Stimulated activated CD4-positive, alpha-beta T cell treated with anti-CD3 and anti-CD28 coated beads, Interleukin-4, amount 100 ng/mL, for 24 hours (primary cell): ENCODE measurements around the gene FAM219A.

Source experiments
- DNase-seq: peaks from one replicate; pipeline ENCODE4 v3.0.0-alpha.2; 2020

The FAM219A gene, protein sequence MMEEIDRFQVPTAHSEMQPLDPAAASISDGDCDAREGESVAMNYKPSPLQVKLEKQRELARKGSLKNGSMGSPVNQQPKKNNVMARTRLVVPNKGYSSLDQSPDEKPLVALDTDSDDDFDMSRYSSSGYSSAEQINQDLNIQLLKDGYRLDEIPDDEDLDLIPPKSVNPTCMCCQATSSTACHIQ

DNA sequence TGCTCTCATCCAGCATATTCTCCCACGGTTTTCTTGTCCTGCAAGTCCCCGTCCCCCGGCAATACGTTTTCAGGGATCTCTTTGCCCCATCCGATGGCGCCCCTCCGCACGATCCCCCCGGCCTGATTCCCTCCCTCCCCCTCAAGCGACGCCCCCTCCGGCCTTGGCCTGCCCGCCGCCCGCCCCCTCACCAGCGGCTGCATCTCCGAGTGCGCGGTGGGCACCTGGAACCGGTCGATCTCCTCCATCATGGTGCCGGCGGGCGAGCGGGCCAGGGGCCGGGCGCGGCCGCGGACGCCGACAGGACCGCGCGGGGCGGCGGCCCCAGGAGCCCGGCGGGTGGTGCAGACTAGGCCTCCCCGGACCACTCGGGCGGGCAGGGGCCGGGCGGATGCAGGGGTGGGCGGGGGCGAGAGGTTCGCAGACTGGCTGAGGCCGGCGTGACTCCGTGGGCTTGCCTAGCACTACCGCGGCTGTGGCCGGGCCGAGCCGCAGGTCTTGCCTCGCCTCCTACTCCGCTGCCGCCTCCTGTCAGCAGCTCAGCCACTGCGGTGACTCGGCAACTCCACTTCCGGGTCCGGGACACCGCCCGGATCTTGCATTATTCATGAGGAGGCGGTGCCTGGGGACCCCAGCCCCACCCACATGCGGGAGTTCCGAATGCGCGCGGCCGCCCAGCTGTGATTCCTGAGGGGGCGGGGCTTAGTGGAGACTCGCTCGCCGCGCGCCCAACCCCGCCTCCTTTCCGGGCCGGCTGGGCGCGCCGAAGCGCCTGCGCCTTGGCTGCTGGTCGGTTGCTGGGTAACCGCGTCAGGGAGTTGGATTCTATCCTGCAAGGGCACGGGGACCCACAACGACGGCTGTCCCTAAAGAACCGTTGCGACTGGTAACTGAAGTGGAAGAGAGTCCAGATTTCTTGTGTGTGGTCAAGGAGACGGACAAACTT is at the start of gene FAM219A, which contains the start of gene DNAI1:
FAM219A (minus strand) TSS at position 558 of the 946 bp plus-strand sequence; CDS start at position 251, 307 bp downstream.
DNAI1 (plus strand) TSS at position 793 of the 946 bp plus-strand sequence. CDS start 201 bp downstream, outside the sequence.
- peak; percentile 99 for DNase-seq

DNA sequence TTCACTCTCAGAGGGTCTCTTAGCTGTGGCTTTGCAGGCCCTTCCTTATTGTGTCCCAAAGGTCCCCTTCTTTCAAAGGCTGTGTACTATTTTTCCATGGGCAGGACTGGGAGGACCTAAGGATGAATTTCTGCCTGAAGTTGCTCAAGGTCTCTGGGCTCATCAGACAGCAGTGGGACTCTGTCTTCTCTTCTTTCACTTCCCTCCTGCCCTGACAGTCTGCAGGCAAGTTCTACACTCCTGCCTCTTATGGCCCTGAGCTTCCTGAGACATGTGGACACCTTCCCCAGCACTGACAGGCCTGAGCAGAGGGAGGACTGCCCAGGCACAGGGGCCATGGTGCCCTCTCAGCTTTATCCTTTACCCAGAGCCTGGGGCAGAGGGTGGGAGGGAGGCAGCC is 49.6 kb upstream of the FAM219A start:
- no peak for DNase-seq

DNA sequence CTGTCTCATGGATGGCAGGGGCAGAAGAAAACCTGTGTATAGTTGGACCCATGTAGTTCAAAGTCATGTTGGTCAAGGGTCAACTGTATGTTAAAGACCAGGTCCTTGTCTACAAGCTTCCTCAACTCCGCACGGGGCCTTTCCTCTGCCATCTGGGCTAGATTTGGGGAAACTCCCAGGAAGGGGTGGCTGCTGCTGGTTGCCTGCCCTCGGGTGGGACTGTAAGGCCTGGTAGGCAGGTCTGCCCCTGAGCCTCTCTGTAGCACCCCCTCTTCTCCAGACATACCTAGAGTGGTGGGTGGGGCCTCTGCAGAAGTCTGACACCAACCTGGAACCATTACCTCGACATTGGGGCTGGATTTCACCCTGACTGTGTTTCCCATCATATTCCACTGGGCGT is 49.2 kb upstream of the FAM219A start:
- no peak for DNase-seq

DNA sequence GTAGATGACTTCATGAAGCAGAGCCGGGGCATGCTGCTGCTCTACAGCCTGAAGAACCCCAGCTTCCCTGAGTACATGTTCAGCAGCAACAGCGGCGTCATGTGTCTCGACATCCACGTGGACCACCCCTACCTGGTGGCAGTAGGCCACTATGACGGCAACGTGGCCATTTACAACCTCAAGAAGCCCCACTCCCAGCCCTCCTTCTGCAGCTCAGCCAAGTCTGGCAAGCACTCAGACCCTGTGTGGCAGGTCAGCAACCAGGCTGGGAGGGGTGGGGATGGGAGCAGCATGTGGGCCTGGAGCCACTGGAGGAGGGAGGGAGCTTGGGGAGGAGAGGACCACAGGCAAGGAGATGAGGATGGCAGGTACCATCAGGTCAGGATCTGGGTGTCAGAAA is 48.3 kb upstream of the FAM219A start:
- DNase-seq = no peak

DNA sequence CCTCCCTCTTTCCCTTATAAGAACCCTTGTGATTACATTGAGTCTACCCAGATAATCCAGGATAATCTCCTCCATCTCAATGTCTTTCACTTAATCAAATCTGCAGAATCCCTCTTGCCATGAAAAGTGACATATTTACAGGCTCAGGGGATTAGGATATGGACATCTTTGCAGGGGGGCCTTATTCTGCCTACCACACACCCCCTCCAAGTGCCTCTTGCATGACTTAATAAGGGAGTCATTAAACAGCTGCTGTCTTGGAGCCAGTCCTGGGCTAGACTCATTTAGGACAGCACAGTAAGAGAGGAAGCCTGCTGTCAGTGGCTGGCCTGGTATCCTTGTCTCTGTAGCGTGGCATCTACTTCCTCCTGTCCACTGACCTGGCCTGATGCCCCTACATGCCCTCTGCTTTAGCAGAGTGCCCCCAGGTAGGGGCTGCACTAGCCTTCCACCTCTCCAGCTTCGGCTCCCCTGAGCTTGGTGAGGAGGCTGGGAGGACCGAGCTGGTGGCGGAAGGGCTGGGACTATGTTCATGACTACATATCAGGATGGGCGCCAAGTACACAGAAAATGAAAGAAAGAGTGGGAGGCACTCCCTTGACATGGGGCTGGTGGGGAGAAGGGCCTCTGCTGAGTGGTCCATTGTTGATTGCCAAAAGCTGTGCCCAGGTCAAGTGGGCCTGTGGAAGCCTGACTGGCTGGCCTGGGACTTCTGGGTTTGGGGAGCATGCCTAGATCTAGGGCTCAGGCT is 47.2 kb upstream of the FAM219A start:
- no peak for DNase-seq

DNA sequence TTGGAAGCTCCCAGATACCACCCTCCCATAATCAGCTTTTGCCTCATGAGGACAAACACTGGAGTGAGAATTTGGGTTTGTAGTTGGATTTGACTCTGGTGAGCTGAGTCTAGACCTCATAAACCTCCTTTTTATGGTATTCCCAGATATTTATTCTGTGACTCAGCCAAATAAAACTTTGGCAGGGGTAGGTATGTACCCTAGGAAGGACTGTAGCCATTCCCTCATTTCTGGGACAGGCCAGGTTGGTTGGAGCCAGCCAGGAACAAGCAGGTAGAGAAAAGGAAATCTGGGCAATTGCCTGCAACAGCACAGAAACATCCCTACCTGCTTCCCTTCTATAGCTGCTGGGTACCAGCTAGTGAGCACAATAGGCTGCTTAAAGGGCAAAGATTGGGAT is 45.0 kb upstream of the FAM219A start:
- DNase-seq = no peak

DNA sequence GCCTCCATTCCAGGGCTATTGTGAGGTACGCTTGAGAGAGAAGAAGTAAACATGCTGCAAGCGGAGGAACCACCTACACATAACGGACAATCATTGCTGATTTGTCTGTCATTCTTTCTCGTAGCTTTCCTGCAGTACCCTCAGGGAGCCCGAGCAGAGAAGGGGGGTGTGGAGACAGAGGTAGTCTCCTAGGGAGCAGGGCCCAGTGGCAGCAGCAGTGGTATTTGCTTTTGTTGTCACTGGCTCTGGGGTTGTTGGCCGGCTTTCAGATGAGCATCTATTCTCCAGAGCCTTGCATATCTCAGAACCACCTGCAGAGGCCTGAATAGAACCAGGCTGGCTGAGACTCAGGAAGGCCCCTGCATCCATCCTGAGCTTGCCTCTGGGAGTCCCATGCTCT is 44.5 kb upstream of the FAM219A start:
- DNase-seq = no peak

DNA sequence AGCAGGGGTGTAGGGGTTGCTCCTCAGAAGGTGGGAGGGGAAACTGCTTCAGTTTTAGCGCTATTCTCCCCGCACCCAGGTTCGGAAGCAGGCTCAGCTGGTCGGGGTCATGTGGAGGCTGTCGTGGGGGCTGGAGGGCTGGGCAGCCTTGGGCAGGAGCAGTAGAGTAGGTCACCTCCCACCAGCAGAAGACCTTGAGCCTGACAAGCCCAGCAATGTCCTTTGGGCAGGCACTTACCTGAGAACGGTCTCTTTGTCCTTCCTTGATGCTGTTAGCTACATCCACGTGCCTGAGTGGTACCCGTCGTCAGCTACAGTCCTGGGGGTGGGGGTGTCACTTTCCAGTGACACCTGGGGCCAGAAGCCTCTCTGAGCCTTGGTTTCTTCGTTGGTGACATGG is 44.1 kb upstream of the FAM219A start:
- no peak for DNase-seq

DNA sequence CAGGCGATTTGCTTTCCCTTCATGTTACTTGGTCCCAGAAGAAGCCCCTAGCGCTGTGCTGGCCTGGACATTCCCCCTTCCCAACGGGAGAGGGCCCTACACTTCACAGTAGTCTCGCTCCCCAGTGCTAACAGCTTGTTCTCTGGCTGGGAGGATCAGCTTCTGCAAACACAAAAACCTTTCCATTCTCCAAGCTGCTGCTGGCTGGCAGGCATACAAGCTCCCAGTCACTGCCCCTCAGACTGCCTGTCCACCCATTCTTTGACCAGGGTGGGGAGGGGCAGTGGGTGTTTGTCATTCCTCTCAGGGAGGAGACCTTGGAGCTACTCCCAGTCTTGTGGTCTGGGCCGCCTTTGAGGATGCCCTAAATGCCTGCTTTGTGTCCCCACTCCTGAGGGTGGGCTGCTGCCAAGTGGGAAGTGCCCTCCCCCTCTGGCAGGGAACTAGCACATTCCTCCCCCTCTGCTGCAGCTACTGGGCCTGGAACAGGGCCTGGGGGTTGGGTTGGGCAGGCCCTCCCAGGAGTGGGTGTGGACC is 43.6 kb upstream of the FAM219A start:
- no peak for DNase-seq

DNA sequence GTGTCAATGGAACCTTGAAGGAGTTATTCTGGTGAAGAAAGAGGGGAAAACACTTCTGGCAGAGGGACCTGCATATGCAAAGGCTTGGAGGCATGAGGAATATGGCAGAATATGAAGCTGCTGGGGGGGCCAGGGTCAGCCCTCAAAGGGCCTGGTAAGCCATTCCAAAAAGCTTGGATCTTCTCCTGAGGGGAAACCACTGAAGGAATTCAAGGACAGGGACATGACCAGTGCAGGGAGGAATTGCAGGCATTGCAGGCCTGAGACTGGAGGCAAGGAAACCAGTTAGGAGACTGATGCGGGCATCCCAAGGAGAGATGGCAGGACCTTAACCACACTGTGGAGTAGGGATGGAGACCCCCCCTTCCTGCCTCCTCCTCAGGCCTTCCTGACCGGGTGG is 43.0 kb upstream of the FAM219A start:
- DNase-seq = no peak

DNA sequence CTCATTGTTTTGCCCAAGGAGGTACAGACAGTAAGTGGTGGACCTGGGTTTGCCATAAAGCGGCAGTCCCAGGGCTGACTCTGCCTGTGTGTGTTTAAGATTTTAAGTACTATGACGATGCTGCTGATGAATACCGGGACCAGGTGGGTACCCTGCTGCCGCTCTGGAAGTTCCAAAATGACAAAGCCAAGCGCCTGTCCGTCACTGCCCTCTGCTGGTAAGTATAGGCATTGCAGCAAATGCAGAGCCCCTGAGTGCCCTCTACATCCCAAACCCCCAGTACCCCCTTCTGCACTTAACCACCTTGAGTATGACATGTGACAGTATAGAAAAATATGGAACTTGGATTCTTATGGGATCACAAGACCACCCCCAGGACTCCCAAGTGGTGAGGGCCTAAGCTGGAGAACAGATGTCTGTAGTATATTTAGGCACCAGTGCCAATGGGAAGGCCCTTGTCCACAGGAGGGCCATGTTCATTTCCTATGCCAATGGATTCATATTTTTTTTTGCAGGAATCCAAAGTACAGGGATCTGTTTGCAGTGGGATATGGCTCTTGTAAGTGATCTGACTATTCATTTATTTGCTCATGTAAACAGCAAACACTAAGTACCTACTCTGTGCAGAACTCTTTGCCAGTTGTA is 42.4 kb upstream of the FAM219A start:
- DNase-seq = peak; percentile 86

DNA sequence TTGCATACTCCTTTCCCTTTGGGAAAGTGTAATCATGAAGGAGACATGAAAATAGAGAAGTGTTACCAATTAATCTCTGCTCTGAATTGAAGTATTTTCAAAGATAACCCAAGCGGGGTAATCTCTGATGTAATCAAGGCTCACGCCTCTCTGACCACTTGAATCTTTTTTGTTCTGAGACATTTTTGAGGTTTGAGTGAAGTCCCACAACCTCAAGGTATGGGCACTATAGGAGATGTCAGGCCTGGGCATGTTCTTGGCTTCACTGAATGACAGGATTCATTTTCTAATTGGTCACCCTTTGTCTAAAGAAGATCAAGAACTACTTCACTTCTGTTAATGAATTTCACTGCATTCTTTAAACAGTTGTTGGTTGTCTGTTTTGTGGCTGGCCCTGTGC is 40.7 kb upstream of the FAM219A start:
- DNase-seq = no peak

DNA sequence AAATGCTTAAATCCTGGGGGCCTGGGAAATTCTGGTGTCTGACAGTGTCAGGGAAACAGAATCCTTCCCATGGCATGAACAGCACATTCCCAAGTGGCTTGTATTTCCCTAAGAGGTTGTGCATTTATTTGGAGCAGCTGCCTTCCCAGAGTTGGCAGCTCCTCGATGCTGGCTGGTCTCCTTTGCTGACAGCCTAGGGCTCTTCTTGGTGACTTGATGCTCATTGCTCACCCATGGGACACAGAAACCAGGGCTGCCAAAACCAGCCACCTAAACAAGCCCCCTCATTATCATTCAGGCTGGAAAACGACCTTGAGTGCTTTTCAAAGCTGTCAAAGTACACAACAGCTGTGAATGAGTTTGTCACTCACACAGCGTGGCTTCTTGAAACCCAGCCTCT is 40.2 kb upstream of the FAM219A start:
- DNase-seq = no peak

DNA sequence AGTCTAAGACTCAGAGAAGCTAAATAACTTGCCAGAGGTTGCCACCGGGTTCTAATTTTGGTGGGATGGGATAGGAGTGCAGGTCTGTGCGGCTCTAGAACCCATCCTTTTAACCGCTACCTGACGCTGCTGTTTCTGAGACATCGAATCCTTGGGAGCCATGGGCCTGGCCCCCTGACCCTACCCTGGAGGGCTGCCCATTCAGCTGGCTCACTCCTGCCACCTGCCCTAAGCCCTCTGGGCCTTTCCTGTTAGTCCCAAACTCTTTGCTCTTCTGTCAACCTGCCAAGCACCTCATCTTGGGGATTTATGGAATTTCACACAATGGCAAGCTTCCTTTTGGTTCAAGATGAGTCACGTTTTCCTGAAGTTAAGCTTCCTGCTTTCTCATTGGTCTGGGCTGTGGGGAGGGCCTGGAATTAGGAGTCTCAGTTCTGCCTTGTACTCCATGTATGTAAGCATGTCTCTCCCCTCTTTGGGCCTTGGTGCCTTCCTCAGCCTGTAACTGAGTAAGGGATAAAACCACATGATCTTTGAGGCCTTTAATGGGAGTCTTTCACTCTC is 37.9 kb upstream of the FAM219A start:
- no peak for DNase-seq

DNA sequence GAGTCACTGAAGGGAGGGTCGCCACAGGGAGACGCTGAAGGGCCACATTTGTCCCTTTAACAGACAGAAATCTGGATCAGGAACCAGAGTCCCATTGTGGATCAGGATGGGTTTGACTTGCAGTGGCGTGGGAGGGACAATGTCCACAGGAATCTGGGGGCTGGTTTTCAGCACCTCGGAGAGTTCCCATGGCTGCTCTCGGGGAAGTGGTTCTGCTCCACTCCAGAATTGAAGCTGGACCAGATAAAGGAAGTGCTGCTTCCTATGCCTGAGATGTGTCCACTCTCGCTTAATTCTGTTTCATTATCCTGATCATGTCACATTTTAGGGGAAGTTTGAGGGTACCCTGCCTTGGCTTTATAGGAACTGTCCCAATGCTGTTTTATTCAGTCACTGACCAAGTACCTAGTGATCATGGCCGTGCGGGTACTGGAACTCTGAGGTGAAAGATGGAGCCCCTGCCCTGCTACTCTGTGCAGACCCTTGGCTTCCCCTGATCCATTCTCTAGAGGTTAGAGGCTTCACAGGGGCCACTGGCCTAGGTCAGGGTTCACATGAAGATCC is 35.7 kb upstream of the FAM219A start:
- DNase-seq = peak; percentile 18

DNA sequence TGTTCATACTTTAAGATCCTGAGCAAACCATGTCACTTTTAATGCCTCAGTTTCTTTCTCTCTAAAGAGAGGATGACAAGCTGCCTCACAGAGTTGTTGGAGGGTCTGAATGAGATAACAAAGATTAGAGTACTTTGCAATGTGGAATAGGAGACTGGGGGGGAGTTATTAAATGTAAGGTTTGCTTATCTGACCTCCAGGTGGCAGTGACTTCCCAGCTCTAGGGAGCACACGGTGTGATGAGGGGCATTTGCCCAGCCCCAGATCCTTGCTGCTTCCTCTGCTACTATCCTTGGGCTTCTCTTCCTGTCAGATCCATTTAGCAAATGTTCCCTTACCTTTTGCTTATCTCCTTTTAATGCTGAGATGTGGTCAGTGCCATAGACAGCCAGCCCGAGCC is 33.7 kb upstream of the FAM219A start:
- DNase-seq = no peak

DNA sequence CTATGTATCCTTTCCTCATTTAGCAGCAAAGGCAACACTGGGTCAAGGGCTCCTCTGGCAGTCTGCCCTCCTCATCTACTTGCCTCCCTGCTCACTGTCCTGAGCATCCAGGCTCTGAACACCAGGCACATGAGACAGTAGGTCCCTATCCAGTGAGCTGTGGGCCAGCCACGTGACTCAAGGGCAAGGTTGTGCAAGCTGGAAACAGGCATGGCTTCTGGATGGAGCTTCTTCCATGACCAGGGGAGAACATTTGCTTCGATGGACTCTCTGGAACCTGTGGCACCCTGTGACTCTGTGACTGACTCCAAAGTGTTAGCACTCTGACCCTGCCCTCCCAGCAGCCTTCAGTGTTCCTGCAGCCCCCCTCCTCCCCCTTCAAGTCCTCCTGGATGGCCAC is 33.2 kb upstream of the FAM219A start:
- no peak for DNase-seq

DNA sequence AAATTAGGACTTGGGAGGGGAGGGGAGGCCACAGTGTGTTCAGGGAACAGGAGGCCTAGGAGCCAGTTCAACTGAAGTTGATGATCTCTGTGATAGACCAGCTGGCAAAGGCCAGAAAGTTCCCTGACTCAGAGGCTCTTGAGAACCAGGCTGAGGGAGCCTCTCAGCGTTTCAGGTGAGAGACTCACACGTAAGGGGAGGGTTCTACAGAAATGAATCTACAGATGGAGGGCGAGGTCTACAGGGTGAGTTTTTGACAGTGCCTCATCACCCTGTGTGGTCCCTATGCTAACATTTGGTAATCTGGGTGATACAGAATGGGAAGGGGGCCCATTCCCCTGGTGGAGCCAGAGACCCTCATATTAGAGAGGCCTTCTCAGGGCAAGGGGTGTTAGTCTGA is 32.4 kb upstream of the FAM219A start:
- no peak for DNase-seq

DNA sequence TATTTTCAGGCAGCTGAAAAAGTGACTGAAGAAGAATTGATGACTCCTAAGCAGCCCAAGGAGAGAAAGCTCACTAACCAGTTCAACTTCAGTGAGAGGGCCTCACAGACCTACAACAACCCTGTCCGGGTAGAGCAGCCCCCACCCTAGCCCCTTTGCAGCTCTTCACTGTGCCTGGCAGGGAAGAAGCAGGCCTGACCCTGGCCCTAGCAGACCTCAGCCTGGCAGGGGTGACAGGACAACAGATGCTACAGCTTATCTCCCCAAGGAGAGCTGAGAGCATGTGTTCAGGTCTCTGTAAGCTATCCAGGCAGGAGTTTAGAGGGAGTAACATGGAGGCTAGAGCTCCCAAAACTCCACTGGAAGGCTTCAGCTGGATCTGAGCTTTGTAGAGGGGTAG is 32.0 kb upstream of the FAM219A start:
- DNase-seq = no peak

DNA sequence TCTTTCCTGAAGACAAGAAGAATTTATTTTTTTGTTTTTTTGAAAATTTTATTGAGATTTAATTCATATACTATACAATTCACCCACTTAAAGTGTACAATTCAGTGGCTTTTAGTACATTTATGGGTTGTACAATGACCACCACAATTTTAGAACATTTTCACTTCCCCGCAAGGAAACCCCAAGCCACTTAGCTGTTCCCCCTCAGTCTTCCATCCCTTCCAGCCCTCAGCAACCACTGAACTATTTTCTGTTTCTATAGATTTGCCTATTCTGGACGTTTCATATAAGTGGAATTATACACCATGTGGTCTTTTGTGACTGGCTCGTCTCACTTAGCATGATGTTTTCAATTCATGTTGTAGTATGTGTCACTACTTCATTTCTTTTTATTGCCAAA is 28.2 kb upstream of the FAM219A start:
- no peak for DNase-seq

DNA sequence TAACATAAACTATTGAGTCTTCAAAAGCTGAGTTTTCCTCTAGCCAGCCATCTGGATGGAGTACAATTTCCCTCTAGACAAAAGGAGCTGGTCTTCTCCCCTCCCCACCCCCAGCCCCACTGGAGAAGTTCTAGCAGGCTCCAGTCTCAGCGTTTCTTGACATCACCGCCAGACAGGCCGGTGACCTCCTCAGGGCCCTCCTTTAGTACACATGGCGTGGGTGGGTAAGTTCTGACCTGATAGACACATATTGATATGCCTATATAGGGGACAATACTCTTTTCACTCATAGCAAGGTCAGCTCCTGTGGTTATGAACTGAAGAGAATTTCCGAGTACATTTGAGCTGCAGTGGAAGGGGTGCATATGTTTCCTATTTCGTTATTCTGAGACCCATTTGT is 27.5 kb upstream of the FAM219A start:
- DNase-seq = no peak

DNA sequence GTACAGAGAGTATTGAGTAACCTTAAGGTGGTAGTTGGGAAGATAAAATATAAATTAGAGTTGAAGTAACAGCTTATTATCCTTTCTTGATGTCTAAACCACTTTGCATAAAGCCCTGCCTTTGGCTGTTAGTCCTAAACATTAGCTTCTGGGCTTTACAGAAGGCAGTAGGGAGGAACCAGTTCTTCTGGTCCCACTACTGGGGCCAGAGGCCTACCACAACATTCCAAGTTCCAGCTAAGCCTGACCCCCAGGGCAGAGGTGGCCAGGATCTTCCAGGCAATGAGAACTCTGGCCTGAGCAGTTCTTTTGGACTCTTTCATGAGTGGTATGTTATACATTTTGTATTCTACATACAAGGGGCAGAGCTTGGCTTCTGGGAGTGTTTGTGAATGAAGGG is 26.3 kb upstream of the FAM219A start:
- no peak for DNase-seq
